ENCODE data around the gene LRRC8E.

Gene LRRC8E

DNA sequence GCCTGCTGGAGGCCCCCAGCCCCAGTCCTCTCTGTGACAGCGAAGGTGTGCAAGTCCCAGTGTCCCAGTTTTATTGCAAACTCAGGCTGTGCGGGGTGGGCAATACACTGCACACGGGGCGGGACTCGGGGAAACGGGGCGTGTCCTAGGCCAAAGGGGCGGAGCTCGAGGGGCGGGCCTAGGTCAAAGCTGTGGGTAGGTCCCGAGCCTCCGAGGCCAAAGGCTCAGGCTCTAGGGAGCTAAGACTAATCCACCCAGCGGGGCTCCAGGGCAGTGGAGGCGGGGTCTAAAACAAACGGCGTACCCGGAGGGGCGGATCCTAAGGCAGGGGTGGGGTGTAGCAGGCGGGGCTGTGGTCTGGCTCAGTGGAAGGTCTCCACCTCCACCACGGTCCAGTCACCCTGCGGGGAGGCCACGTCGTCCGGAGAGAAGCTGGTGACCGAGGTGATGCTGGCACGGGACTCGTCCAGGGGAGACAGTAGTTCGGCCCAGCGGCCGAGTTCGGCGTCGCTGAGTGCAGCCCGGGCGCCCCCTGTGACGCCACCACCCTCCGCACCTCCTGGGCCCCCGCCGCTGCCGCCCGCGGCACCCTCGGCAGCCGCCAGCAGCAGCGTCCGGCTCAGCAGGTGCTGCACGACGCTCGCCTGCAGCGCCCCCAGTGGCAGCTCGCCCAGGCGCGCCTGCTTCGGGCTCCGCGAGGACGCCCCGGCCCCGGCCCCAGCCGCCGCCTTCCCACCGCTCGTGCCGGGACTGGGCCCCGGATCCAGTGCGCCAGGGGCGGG lies 19.4 kb upstream of the LRRC8E start:
- FAIRE-seq, result no peak

DNA sequence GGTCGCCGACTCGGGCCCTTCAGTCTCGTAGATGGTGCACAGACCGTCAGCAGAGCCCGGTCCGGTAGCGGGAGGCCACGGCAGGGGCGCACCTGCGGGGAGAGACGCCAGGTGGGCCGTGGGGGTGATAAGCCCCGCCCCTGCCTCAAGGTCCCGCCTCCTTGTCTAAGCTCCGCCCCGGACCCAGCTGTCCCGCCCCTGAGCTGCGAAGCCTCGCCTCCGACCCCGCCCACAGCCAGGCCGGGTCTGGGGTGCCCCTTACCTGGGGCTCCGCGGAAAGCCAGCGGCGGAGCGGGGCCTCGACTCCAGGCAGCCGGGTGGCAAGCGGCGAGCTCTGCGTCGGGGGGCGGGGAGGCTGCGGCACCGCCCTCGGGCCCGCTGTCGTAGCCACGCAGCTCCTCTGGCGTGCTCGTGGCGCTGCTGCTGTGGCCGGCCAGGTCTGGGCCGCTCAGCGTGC lies 18.8 kb upstream of the LRRC8E start:
- no peak for FAIRE-seq

DNA sequence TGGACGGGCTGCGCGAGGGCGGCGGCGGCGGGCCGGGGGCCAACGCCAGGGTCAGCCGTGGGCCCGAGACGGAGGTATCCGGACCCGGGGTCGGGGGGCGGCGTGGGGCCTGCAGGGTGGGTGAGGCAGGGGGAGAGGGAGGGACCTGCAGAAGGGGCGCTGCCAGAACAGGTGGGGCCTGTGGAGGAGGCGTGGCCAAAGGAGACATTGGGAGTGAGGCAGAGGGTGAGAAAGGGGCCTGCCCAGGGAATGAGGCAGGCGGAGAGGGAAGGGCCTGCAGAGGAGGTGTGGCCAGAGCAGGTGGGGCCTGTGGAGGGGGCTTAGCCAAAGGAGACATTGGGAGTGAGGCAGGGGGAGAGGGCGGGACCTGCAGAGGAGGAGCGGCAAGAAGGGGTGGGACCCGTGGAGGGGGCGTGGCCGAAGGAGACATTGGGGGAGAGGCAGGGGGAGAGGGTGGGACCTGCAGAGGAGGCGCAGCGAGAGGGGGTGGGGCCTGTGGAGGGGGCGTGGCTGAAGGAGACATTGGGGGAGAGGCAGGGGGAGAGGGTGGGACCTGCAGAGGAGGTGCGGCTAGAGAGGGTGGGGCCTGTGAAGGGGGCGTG lies 18.3 kb upstream of the LRRC8E start:
- FAIRE-seq, result no peak

DNA sequence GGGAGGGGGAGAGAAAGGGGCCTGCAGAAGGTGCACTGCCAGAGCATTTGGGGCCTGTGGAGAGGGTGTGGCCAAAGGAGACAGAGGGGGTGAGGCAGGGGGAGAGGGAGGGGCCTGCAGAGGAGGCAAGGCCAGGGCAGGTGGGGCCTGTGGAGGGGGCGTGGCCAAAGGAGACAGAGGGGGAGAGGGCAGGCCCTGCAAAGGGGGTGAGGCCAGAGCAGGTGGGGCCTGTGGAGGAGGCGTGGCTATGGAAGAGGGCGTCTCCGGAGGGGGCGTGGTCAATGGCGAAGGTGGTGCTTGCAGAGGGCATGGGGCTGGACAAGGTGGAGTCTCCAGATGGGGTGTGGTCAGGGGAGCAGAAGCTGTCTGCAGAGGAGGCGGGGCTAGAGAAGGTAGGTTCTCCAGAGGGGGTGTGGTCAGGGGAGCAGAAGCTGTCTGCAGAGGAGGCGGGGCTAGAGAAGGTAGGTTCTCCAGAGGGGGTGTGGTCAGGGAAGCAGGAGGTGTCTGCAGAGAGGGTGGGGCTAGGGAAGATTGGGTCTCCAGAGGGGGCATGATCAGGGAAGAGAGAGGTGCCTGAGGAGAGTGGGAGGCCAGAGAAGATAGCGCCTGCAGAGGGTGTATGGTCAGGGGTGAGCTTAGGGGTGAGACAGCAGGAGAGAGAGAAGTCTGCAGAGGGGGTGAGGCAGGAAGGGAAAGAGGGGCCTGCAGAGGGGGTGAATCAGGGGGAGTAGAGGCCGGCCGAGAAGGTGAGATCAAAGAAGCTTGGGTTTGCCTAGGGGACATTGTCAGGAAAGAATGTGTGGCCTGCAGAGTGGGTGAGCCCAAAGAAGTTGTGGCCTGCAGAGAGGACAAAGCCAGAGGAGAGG lies 17.5 kb upstream of the LRRC8E start:
- no peak for FAIRE-seq

DNA sequence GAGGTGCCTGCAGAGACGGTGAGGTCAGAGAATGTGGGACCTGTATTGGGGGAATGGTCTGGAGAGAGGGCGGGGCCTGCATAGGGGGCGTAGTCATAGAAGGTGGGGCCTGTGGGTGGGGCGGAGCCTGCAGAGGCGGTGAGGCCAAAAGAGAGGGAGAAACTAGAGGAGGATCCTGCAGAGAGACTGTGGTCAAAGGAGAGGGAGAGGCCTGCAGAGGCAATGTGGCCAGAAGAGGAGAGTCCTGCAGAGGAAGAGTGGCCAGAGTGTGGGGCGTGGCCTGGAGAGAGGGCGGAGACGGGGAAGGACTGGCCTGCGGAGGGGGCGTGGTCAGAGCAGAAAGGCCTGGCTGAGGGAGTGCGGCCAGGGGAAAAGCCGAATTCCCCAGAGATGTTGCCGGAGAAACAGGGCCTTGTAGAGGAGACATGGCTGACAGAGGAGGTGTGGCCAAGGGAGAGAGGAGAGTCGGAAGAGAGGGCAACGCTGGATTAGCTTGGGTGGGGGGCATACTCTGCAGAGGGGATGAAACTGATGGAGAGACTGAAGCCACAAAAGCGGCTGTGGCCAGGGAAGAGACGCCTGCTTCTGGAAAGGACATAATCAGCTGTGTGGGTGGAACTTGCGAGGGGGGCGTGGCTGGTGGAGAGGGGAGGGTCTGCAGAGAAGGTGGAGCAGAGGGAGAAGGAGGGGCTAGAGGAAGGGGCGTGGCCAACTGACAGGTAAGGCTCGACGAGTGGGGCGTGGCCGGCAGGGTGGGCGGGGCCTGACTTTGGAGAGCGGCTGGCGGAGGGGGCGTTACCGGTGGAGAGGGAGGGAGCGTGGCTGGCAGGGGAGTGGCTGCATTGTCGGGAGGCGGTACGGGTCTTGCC lies 16.6 kb upstream of the LRRC8E start:
- FAIRE-seq, result no peak

DNA sequence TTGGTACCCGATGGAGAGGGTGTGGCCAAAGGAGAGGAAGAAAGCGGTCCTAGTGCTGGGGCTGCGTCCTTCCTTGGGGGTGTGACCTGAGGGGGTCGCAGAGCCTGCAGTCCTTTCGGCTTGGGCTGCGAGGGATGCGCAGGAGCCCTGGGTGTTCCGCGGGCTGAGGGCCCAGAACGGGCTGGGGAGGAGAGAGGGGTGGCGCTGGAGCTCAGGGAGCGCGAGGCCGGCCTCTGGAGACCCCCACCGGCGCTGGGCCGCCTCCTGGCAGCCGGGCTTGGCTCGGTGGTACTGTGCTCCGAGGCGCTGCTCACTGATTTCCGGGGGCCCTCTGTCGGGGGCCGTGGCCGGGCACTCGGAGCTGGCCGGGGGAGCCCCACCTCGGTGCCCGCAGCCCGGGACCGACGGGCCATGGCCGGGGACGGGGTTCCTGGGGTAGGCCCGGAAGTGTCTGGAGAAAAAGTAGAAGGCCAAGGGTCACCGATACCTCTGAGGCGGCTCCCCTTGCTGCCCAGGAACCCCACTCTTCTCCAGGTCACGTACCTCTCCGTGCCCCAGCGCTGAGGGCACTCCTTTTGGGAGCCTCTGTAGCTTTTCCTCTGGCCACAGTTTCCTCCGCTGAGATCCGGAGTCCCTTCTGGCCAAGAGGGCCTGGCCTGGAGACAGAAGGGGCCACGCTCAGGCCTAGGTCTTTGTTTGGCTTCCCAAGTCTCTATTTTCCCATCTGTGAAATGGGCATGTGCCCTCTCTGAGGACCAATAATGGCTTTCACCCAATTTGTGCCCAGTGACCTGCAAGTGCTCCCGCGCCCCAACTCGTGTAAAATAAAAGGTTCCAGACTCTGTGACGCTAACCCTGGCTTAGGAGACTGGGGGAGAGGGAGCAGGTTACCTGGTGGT lies 15.8 kb upstream of the LRRC8E start:
- no peak for FAIRE-seq

DNA sequence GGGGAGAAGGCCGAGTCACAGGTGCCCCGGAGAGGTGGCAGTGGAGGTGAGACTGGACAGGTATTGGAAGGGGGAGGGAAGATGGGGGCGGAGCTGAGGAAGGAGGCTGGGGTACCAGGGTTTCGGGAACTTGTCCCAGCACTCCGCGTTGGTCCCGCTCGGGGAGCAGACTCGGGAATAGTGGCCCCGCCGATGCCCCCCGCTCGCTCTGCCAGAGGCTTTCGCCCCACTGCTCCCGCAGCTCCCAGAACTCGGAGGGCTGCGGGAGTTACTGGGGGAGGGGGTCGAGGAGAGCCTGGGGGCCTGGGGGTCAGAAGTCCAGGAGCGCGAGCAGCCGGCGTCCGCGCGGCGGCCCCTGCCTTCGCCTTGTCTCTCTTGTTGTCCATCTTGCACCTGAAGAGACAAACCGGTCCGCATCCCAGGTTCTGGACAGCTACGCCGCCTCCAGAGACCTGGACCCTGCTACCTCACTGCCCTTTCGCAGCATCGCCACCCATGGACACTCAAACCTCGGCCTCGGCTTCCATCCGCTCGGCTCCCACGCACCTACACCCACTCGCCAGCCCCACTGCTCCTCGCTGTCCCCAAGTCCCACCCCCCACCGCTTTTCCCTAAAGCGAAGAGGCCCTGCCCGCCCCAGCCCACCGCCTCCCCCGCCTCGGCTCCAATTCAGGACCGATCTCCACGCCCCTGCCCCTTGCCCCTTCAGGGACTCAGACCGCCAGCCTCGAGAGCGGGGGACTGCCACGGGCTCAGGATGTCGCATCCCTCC lies 14.8 kb upstream of the LRRC8E start:
- no peak for FAIRE-seq

DNA sequence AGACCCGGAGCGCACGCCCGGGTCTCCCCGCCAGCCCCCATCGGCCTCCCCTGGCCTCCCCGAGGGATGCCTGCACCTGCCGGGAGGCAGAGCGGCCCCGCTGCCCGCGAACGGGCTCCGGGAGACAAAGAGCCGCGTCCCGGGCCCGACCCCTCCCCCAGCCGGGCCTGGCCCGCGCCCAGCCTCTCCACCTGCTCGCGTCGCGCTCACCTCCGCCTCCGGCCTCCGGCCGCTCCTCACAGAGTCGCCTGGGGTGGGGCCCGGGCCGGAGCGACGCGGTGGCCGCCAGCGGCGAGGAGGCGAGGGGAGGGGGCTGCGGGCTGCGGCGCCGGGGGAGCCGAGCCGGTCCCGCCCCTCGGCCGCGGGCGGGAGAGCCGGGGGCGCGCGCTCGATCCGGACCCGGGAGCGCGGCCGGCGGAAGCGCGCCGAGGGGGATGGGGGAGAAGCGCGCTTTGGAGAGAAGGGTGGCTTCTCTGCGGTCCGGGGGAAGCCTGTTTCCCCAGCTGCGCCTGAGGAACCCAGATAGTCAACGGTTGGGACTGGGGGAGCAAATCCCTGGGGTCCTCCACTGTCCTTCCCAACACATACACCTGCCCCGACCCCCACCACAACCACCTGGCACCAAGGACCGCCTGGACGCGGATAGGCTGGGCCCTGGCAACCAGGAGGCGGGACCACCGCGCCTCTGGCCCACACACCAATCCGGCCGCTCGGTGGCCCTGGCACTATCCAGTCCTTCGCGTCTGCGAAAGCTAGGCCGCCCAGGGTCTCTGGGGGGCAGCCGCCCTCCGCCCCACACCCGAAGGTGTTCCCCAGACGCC lies 14.0 kb upstream of the LRRC8E start, which contains the start of gene PRR36:
PRR36 (minus strand) TSS at position 315 of the 821 bp plus-strand sequence. CDS start 701 bp downstream, outside the sequence.
- no peak for FAIRE-seq

DNA sequence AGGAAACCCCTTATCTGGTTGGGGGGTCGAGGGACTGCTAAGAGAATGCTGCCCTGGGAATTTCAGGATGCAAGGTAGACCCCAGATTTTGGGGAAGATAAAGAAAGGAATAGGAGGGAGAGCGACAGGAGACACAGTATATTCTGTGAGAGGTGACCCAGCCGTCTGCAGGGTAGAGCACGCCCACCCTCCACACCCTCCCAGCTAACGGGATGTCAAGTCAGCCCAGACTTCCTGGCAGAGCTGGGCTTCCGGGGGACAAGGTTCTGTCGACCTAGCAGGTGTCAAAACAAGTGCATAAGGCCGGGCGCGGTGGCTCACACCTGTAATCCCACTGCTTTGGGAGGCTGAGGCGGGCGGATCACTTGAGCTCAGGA lies 13.4 kb upstream of the LRRC8E start:
- FAIRE-seq, result no peak

DNA sequence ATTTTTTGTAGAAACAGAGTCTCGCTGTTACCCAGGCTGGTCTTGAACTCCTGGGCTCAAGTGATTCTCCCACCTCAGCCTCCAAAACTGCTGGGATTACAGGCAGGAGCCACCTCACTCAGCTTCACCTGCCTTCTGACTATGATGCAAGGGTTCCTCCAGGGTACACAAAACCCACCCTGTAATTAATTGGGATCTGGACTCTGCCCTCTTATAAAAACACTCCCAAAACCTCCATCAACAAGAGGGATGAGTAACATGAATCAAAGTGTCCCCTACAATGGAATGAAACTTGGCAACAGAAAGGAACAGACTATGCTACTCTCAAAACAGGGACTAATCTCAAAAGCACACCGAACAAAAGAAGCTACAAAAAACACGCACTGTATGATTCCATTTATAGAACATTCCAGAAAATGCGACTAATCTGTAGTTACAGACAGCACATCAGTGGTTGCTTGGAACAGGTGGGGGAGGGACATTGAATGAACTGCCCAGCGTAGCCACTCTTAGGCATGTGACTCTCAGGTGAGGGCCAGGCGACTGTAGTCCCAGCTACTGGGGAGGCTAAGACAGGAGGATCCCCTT lies 11.0 kb upstream of the LRRC8E start:
- no peak for FAIRE-seq

DNA sequence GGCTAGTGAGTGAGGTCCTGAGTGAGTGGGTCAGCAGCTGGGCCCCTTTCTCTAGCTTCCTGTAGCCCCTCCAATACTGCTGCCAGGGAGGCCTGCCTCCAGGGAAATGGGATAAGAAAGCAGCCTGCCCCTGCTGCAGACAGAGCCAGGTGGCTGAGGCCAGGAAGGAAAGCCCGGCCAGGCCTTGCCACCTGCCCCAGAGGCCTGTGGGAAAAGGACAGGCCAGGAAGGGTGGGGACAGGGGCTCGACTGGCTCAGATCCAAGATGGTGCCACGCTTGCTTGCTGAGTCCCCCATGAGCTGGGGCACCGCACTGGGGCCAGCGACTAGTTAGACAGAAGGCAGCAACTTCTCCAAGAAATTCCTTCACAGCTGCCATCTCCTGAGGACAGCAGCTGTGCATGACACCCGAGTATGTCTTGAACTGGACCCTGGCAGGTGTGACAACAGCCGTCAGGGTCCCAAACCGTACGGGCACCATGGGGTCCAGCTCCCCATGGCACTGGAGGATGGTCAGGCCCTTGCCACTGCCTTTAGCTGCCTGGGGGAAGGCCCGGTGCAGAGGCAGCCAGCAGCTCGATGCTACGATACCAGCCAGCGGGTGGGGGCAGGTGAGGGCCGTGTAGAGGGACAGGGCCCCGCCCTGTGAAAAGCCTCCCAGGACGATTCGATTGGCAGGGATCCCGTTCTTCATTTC lies 9.1 kb upstream of the LRRC8E start:
- FAIRE-seq, result no peak

DNA sequence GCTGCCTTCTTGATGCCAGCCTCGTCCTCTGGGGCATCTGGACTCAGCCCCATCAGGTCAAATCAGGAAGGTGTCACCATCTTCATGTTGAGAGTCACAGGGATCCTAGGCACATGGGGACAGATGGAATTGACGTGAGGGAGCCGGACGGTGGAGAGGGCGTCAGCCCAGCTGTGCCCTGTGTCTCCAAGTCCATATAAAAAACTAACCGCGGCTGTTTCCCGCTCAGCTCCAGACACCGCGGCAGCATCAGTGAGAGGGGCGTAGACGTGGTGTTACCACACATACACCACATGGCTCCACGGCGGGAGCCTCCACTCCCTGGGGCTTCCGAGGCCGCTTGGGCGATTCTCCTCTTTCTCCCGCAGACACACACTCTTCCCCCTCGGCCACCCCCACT lies 8.5 kb upstream of the LRRC8E start:
- no peak for FAIRE-seq

DNA sequence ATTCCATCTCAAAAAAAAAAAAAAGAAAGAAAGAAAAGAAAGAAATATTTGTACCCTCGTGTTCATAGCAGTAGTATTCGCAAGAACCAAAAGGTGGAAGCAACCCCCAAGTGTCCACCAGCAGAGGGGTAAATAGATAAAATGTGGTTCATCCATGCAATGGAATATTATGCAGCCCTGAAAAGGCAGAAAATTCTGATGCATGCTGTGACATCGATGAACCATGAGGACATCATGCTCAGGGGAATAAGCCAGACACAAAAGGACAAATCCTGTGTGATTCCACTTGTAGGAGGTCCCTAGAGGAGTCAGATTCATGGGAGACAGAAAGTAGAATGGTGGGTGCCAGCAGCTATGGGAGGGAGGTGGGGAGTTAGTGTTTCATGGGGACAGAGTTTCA lies 6.4 kb upstream of the LRRC8E start:
- FAIRE-seq, result no peak

DNA sequence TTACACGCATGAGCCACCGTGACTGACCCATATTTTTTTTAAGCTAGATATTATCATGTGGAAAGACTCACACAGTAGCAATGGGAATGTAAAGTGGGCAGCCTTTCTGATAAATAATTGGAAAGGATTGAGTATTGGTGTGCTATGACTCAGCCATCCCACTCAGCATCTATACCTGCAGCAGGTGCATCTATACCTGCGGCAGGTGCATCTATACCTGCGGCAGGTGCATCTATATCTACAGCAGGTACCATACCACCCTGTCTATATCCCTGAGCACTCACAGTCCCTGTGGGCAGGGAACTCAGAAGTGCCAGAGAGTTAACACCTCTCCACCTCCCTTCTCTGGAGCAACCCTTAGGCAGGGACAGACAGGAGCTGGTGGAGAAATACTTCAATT lies 5.2 kb upstream of the LRRC8E start:
- FAIRE-seq, result no peak

DNA sequence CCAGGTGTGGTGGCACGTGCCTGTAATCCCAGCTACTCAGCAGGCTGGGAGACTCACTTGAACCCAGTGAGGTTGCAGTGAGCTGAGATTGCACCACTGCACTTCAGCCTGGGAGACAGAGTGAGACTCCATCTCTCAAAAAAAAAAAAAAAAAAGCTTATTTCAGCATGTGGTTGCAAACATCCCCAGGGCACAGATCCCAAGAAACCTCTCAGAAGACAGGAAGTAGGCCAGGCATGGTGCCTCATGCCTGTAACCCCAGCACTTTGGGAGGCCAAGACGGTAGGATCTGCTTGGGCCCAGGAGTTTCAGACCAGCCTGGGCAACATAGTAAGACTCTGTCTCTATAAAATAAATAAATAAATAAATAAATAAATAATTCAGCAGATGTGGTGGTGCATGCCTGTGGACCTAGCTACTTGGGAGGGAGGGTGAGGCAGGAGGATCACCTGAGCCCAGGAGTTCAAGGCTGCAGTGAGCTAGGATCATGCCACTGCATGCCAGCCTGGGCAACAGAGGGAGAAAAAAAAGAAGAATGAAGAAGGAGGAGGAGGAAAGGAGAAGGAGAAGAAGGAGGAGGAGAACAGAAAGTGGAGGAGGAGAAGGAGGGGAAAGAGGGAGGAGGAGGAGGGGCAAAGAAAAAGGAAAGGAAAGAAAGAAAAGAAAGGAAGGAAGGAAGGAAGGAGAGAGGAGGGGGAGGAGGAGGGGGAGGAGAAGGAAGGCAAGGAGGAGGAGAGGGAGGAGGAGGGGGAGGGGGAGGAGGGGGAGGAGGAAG lies 4.3 kb upstream of the LRRC8E start:
- FAIRE-seq, result no peak

DNA sequence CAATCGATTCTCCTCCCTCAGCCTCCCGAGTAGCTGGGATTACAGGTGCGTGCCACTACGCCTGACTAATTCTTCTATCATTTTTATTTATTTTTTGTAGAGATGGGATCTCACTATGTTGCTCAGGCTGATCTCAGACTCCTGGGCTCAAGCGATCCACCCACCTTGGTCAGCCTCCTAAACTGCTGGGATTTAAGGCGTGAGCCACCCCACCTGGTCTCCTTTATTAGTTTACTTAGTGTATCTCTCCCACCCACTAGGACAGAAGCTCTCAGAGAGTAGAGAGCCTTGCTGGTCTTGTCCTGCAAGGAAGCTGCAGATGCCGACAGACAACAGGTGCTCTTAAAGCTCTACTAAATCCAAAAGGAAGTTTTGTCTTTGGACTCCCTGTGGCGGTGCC lies 2.5 kb upstream of the LRRC8E start:
- no peak for FAIRE-seq

DNA sequence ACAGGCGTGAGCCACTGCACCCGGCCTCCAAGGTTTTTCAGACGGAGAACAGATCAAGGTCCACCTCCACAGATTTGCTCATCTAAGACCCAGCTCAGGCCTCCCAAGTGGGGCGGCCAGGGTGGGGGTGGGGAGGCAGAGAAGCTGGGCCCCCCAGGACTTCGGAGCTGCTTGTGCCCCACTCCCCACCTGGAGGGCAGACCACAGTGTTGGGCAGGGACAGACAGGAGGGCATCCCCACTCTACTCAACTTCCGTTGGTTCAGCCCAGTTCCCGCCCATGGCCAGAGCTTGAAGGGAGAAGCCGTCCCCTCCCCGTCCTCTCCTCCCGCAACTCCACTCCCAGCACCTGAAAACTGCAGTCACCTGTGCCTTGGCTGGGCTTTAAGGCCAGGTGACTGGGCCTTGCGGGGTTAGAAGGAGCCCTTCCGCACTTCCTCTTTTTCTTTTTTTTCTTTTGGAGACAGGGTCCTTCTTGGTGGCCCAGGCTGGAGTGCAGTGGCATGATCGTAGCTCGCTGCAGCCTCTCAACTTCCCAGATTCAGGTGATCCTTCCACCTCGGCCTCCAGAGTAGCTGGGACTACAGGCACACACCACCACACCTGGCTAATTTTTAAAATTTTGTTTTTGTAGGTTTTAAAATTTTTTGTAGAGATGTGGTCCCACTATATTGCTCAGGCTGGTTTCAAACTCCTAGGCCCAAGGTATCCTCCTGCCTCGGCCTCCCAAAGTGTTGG lies 734 bp upstream of the LRRC8E start:
- no peak for FAIRE-seq

All from islet of Langerhans (tissue), 1 donor.